GM21526 (cell line): ENCODE measurements around the gene SHTN1.
A peak's percentile ranks its signal among the peaks of the same experiment; 100 is the strongest.

Source experiments
- ATAC-seq: cut with Tn5 transposase; IDR thresholded peaks from one replicate; pipeline ENCODE4 v1.9.1; 2021; ENCODE audit warnings: moderate library complexity; ENCODE audit not compliant: unreplicated experiment, low FRiP score

The SHTN1 gene

GRCh38 chr10:116838143-116838725 is 166.8 kb downstream of the SHTN1 start:
- ATAC-seq: peak; percentile 90

GRCh38 chr10:116836902-116837523 is 168.0 kb downstream of the SHTN1 start:
- no peak for ATAC-seq

GRCh38 chr10:116836083-116836482 is 168.9 kb downstream of the SHTN1 start:
- no peak for ATAC-seq

GRCh38 chr10:116835658-116836057 is 169.3 kb downstream of the SHTN1 start:
- no peak for ATAC-seq

GRCh38 chr10:116833986-116834985 is 170.7 kb downstream of the SHTN1 start:
- no peak for ATAC-seq

GRCh38 chr10:116831790-116832189 is 173.2 kb downstream of the SHTN1 start:
- ATAC-seq: no peak
